HL-60 (cell line): Measurements from ENCODE around the gene EGFLAM.

ENCODE experiments used
- DNase-seq, 2 experiments: peaks; one replicate each; pipeline ENCODE4 v3.0.0-alpha.2; 2010 to 2020; ENCODE audit warnings: low read depth in 1 of 2, low spot score in 1 of 2
- H3K27ac ChIP-seq: fragments of 250-450 bp; sonication (Bioruptor Pico); replicated peaks from 2 replicates; pipeline ENCODE4 v1.5.1; 2020; ENCODE audit warnings: mild to moderate bottlenecking, moderate library complexity
- H3K27me3 ChIP-seq: fragments of 250-450 bp; sonication (Bioruptor Pico); 2 replicates; pipeline ENCODE4 v1.5.1; 2021; ENCODE audit warnings: mild to moderate bottlenecking, moderate library complexity; ENCODE audit not compliant: insufficient read depth, poor library complexity, severe bottlenecking
- H3K4me3 ChIP-seq: replicated peaks from 2 replicates; pipeline ENCODE4 v1.5.1; 2011; ENCODE audit warnings: mild to moderate bottlenecking, control low read depth, low read length; ENCODE audit not compliant: insufficient read depth
- GABPA ChIP-seq: IDR thresholded peaks from 2 replicates; pipeline ENCODE4 v1.6.1; 2012; ENCODE audit warnings: low read depth
- POLR2AphosphoS5 ChIP-seq: IDR thresholded peaks from 2 replicates; pipeline ENCODE4 v1.6.1; 2012; ENCODE audit warnings: low read depth
- SPI1 ChIP-seq: IDR thresholded peaks from 2 replicates; pipeline ENCODE4 v1.6.1; 2012; ENCODE audit warnings: low read depth, mild to moderate bottlenecking, borderline replicate concordance
- TF ChIP-seq, protein P1 (sequence below): IDR thresholded peaks from one replicate; pipeline ENCODE4 v1.5.1; 2011; ENCODE audit warnings: low read length, control low read depth, inconsistent platforms; ENCODE audit not compliant: insufficient read depth
- TF ChIP-seq, protein P2 (sequence below): IDR thresholded peaks from 2 replicates; pipeline ENCODE4 v1.6.1; 2012; ENCODE audit warnings: low read depth; ENCODE audit not compliant: insufficient replicate concordance

The EGFLAM gene

DNA sequence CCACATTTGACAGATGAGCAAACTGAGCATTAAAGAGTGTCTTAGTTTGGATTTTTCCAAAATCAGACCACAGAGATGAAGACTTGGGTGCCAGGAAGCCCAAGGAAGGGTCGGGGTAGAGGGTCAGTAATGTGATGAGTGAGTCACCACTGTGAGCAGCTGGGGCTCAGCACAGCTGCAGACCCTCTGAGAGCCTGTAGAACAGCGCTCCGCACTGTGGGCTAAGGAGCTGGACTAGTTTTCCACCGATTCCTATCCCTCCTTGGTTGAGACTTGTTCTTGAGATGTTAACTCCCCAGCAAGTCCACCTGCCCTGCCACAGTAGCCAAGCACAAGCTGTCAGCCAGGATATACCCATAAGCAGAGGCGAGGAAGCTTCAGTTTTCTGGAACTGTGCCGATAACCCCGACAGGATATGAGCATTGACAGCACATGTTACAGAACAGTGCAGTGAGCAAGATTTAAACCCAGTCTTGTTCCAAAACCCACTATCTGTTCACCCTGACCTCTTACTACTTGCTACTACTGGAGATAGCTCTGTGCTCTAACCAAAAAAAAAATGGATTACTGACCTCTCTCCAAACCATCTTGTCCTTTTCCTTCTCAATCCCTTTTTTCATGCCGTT is 31.8 kb downstream of the EGFLAM start:
- TF ChIP-seq, protein P1, sequence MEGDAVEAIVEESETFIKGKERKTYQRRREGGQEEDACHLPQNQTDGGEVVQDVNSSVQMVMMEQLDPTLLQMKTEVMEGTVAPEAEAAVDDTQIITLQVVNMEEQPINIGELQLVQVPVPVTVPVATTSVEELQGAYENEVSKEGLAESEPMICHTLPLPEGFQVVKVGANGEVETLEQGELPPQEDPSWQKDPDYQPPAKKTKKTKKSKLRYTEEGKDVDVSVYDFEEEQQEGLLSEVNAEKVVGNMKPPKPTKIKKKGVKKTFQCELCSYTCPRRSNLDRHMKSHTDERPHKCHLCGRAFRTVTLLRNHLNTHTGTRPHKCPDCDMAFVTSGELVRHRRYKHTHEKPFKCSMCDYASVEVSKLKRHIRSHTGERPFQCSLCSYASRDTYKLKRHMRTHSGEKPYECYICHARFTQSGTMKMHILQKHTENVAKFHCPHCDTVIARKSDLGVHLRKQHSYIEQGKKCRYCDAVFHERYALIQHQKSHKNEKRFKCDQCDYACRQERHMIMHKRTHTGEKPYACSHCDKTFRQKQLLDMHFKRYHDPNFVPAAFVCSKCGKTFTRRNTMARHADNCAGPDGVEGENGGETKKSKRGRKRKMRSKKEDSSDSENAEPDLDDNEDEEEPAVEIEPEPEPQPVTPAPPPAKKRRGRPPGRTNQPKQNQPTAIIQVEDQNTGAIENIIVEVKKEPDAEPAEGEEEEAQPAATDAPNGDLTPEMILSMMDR = no peak
- TF ChIP-seq SPI1 (no peak), GABPA (no peak), POLR2AphosphoS5 (no peak)
- TF ChIP-seq, protein P2, sequence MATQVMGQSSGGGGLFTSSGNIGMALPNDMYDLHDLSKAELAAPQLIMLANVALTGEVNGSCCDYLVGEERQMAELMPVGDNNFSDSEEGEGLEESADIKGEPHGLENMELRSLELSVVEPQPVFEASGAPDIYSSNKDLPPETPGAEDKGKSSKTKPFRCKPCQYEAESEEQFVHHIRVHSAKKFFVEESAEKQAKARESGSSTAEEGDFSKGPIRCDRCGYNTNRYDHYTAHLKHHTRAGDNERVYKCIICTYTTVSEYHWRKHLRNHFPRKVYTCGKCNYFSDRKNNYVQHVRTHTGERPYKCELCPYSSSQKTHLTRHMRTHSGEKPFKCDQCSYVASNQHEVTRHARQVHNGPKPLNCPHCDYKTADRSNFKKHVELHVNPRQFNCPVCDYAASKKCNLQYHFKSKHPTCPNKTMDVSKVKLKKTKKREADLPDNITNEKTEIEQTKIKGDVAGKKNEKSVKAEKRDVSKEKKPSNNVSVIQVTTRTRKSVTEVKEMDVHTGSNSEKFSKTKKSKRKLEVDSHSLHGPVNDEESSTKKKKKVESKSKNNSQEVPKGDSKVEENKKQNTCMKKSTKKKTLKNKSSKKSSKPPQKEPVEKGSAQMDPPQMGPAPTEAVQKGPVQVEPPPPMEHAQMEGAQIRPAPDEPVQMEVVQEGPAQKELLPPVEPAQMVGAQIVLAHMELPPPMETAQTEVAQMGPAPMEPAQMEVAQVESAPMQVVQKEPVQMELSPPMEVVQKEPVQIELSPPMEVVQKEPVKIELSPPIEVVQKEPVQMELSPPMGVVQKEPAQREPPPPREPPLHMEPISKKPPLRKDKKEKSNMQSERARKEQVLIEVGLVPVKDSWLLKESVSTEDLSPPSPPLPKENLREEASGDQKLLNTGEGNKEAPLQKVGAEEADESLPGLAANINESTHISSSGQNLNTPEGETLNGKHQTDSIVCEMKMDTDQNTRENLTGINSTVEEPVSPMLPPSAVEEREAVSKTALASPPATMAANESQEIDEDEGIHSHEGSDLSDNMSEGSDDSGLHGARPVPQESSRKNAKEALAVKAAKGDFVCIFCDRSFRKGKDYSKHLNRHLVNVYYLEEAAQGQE = no peak
- Histone ChIP-seq H3K4me3 (no peak overlapping the region), H3K27me3 (peaks cover 3% of the 10 kb centered on the region), H3K27ac (no peak overlapping the region)
- DNase-seq = no peak

GRCh38 chr5:38291355-38291754 is 33.0 kb downstream of the EGFLAM start:
- no peak overlapping the region for H3K27ac ChIP-seq
- TF ChIP-seq, protein P1 = no peak
- TF ChIP-seq POLR2AphosphoS5 = no peak
- no peak for TF ChIP-seq SPI1
- TF ChIP-seq, protein P2 = no peak
- TF ChIP-seq GABPA = no peak
- DNase-seq = no peak
- H3K27me3 ChIP-seq = peaks cover 3% of the 10 kb centered on the region
- H3K4me3 ChIP-seq = no peak overlapping the region

GRCh38 chr5:38292228-38292627 is 33.9 kb downstream of the EGFLAM start:
- Histone ChIP-seq H3K4me3 (no peak overlapping the region), H3K27ac (no peak overlapping the region), H3K27me3 (peaks cover 3% of the 10 kb centered on the region)
- no peak for DNase-seq
- no peak for TF ChIP-seq GABPA
- TF ChIP-seq, protein P2 = no peak
- TF ChIP-seq SPI1 = no peak
- TF ChIP-seq POLR2AphosphoS5 = no peak
- TF ChIP-seq, protein P1 = no peak
